Cardiac fibroblast (primary cell): Measurements from ENCODE around the gene LHFPL3.

ENCODE experiments used
- DNase-seq, 2 donors: peaks; one replicate each; pipeline versions ENCODE4 v3.0.0 to v3.0.0-alpha.2; 2010; ENCODE audit warnings: low read depth in 2 of 2
- H3K4me3 ChIP-seq, 2 donors: replicated peaks in 1 of 2; 1 replicate in 1 of 2; 2 replicates in 1 of 2; pipeline ENCODE4 v1.5.1; 2011; ENCODE audit warnings: low read depth in 2 of 2, low read length in 2 of 2, mild to moderate bottlenecking in 2 of 2, moderate library complexity in 1 of 2
- CTCF ChIP-seq: IDR thresholded peaks from one replicate; pipeline ENCODE4 v1.5.1; 2011; ENCODE audit warnings: low read depth, mild to moderate bottlenecking, low read length, inconsistent platforms

LHFPL3 gene

GRCh38 chr7:104803931-104804330 lies 475.5 kb downstream of the LHFPL3 start:
- no peak for DNase-seq
- no peak for TF ChIP-seq CTCF
- H3K4me3 ChIP-seq: no peak overlapping the region

GRCh38 chr7:104804696-104805095 lies 476.3 kb downstream of the LHFPL3 start:
- no peak overlapping the region for H3K4me3 ChIP-seq
- DNase-seq: peak in 1 of 2 donors; percentile 17
- no peak for TF ChIP-seq CTCF

GRCh38 chr7:104805449-104806317 lies 477.3 kb downstream of the LHFPL3 start:
- TF ChIP-seq CTCF: no peak
- no peak for DNase-seq
- H3K4me3 ChIP-seq: no peak overlapping the region

- no peak for DNase-seq
- H3K4me3 ChIP-seq: no peak overlapping the region
- TF ChIP-seq CTCF: no peak
Measured at GRCh38 chr7:104807671-104808070, 479.3 kb downstream of the LHFPL3 start.

GRCh38 chr7:104809906-104810305 lies 481.5 kb downstream of the LHFPL3 start:
- no peak for TF ChIP-seq CTCF
- no peak for DNase-seq
- no peak overlapping the region for H3K4me3 ChIP-seq

GRCh38 chr7:104814126-104814525 lies 485.7 kb downstream of the LHFPL3 start:
- DNase-seq: no peak
- no peak for TF ChIP-seq CTCF
- H3K4me3 ChIP-seq: no peak overlapping the region
